ENCODE results near the gene EPGN.

GRCh38 chr4:74361671-74362070, 53.4 kb downstream of the EPGN start:
- TF ChIP-seq EZH2phosphoT487 (IDR thresholded peaks at IDR 0.05; ENCODE audit: borderline replicate concordance) (no peak), CTCF (conservative IDR thresholded peaks at IDR 0.05; ENCODE audit: low read length) (no peak)
